Kidney glomerular epithelial cell (primary cell): ENCODE data around the gene STBD1.
"Not testable (repeated sequence)": the region's sequence is repeated elsewhere in the genome, so short reads cannot be mapped to it uniquely, and the experiment has no call there.

Source experiments
- DNase-seq: peaks from one replicate; lab custom pipeline; 2025; lab: John Stamatoyannopoulos, UW

The STBD1 gene

DNA sequence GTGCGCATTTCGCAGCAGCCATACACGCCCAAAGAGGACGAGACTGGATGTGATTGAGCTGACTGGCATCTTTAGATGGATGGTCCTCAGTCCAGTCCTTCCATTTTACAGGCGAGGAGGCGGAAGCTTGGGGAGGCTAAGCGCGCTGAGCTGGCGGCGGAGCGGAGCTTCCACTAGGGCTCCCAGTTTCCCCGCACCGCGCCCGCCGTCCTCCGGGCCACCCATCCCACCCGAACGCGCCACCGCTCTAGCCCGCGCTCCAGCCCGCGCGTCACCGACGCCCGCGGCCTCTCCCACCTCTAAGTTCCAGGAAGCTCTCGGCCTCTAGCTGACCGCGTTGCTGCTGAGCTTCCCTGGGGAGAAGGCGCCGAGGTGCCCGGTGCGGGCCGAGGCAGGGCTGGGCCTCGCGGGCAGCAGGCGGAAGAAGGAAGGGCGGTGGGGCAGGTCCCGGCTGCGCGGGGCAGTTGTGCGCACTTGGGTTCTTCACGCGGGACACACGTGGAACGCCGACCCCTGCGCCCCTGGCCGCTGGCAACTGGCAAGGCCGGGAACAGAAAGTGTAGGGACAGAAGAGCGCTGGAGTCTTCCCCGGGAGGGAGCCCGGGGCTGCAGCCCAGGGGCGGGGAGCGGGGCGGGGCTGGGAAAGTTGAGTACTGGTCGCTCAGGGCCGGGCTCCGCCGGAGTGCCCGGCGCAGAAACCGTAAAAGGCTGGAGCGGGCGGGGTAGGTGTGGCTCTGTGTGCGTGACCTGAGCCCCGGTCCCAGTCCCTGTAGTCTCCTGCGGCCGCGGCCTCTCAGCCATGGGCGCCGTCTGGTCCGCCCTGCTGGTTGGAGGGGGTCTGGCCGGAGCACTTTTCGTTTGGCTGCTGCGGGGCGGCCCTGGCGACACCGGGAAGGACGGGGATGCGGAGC, at the start of gene STBD1:
Gene STBD1 (plus strand): TSS at position 763 of the 911 bp plus-strand sequence. CDS start 37 bp downstream, at position 800.
- peak; percentile 61 for DNase-seq

DNA sequence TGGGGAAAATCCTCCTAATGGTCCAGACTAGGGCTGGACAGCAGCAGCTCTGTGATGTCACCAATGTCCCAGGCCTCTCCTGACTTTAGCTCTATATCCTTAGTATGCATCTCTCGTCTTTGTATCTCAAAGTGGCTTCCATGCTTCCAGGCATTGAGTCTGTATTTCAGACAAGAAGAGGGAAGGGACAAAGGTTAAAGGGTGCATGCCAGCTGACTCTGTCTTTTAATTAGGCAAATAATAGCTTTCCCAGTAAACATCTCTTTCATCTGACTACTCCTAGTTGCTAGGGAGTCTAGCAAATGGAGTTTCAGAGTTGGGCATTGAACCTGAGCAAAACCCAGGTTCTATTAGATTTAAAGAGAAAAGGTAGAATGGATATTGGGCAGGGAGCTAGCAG, 49.6 kb upstream of the STBD1 start:
- DNase-seq, result no peak

DNA sequence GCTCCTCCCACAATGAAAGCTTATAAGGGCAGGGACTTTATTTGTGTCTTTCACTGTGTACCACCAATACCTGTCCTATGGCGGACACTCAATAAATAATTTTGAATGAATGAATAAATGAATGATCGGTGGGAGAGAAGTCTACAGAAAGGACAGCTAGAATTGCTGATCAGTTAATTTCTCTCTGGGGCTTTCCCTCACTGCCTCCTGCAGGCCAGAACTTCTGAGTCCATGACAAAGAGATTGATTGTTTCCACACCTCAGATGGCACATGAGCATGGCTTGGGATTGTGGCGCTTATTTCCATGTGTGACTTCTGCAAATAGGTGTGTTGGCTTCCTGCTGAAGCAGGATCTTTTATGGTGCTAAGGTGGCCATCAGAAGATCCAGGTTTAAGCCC, 48.7 kb upstream of the STBD1 start:
- DNase-seq, result no peak

DNA sequence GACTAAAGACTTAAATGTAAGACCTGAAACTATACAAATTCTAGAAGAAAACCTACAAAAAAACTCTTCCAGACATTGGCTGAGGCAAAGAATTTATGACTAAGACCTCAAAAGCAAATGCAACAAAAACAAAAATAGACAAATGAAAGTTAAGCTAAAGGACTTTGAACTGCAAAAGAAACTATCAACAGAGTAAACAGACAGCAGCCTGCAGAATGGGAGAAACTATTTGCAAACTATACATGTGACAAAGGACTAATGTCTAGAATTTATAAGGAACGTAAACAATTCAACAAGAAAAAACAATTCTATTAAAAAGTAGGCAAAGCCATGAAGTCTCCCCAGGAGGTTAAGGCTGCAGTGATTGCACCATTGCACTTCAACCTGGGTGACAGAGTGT, 46.0 kb upstream of the STBD1 start:
- no peak for DNase-seq

DNA sequence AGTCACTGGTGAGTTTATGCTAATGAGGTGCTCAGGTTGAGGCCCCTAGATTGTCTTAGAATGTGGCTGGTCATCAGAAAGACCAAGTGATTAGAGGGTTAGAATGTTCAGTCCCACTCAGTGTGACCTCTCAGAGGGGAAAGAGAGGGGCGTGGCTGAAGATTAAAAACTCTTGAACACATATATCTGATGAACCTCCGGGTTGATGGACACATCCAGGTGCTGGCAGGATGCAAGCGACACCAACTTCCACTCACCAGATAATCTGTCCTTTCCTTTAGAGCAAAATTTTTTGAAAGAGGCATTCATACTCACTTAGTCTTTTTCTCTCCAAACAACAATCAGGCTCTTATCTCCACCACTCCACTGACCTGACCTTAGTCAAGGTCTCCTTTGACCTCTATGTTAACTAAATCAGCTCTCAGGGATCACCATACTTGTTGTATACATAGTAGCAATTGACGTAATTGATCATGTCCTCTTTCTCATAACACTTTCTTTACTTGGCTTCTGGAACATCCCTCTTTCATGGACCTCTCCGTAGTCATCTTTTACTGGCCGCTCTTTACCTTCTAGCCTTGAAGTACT, 40.8 kb upstream of the STBD1 start:
- DNase-seq, result no peak

DNA sequence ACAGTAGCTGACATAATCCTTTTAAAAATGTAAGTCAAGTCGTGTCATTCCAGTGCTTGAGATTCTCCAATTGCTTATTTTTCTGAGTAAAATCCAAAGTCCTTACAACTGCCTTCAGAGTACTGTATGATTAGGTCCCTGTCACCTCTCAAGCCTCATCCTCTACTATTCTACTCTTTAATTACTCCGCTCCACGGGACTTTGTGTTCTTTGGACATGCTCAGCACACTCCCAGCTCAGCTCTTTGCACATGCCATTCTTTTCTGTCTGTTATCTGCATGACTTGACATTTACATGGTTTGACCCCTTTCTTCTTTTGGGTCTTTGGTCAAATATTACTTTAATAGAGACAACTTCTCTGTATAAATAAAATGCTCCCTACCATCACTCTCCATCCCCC, 39.9 kb upstream of the STBD1 start:
- DNase-seq, result no peak

DNA sequence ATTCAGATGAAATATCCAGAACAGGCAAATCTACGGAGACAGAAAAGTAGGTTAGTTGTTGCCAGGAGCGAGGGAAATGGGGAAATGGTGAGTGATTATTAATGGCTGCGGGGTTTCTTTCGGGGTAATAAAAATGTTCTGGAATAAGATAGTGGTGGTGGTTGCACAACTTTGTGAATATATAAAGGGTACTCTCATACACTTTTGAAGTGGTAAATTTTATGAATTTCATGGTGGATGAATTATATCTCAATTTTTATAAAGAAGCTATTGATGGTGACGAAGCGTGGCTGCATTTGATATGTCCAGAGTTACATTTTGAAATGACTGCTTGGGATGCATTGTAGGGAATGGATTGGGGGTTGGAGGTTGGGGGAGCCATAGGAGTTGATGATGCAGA, 38.7 kb upstream of the STBD1 start:
- no peak for DNase-seq

DNA sequence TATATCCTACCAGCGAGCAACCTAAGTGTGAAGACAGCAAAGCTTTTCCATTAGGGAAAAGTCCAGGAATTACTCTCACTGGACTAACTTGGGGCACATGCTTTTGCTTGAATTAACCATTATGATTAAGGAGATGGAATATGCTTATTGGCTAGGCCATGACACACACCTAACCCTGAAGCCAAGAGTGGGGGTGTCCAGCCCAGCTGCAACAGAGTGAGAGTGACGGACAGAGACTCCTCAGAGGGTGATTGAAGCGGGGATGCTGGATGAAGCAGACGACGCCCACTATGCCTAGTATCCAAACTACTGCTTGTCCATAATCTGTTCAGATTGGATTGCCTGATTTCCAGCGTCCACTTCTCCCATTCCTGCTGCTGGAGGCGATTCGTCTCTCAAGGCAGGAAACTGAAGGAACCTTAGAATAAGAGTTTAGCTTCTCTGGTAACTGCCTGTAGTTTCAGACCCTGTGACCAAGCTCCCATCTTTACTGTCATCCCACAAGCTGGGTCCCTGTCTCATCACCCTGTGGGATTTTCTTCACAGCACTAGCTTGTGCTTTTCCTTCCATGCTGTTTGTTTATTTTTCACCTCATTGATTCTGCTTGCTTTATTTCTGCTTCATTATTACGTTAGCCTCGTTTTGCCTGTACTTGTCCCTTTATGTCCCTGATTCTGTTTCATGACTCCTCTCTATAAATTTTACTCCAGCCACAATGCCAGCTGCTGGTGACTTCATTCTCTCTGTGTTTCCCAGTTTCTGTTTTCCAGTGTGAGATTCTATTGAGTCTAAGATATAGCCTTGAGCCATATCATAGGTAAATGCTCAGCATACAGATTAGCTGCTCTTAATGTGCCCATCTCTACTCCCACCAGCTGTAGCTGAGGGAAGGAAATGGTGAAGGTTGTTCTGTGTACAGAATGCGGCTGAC, 36.0 kb upstream of the STBD1 start:
- DNase-seq, result no peak

DNA sequence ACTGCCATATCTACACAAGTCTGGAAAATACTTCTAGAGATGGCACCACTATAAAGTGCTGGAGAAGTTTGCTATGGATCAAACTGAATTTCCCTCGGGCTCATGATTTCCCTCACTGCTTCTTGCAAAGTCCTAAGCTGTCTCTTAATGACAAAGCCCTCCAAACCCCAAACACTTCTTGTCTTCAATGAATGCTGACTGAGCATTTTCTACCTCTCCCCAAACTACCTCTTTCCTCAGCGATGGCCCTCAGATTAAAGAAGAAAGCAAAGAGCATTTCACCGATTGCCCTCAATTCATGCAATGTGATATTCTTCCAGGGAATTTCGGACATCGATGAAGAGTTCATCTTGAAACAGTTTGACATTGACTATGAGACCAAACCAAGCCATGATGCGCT, 35.3 kb upstream of the STBD1 start:
- no peak for DNase-seq

DNA sequence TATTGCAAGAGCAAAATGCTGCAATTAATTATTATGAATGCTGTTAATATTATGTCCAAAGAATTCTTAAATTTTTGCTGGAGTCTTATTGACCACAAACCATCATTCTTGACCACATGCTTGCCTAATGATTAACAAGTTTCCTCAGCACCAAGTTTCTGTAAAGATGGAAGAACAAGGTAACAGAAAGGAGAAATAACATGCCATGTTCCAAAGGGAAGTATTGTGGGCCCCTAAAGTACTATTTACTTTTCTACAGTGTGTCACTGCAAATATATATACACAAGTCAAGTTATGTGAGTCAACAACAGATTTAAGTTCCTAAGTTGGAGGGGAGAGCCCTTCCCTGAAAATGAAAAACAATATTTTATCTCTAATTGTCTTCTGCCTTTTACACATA, 34.5 kb upstream of the STBD1 start:
- no peak for DNase-seq

DNA sequence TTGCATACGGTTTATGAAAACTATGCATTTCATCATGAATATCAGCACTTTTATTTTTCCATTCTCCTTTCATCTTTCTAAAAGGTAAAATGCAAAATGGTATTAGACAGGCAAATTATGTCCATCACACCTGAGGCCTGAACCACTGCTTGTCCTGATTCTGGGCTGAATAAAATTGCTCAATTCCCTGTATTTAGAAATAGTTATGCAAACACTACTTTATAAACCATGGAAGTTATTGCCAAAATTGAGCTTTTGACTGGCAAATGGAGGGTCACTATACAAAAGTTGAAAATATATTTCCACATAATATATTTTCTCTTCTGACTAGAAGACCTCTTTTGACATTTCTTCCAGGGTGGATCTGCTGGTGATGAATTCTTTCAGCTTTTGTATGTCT, 34.0 kb upstream of the STBD1 start:
- no peak for DNase-seq

DNA sequence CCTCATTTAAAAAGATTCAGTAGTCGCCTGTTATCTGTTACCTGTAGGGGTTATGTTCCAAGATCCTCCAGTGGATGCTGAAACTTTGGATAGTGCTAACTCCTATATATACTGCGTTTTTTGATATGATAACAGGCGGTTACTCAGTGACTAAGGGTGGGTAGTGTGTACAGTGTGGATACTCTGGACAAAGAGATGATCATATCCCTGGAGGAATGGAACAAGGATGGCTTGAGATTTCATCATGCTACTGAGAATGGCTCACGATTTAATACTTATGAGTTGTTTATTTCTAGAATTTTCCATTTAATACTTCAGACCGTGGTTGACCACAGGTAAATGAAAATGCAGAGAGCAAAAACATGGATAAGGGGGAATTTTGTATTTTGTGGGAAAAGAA, 33.5 kb upstream of the STBD1 start:
- no peak for DNase-seq

DNA sequence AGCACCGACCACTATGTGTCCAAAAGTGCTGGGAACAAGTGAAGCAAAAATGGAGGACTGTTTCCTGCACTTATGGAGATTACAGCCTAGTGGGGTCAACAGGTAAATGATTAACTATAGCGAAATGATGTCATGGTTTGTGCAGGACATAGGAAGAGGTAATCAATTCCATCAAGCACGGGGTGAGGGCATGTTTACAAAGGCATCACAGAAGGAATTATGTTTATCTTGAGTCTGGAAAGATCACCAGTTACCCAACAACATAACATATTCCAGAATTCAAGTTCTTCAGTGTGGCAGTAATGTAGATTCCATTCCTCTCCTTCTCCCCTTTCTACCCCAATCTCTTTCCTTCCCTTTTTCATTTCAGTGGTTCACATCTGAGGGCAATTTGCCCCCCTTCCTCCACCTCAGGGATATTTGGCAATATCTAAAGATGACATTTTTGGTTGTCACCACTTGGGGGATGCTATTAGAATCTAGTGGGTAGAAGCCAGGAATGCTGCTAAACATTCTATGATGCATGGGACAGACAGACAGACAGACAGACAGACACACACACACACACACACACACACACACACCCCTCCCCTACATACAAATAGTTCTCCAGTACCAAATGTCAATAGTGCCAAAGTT, 30.9 kb upstream of the STBD1 start:
- no peak for DNase-seq

DNA sequence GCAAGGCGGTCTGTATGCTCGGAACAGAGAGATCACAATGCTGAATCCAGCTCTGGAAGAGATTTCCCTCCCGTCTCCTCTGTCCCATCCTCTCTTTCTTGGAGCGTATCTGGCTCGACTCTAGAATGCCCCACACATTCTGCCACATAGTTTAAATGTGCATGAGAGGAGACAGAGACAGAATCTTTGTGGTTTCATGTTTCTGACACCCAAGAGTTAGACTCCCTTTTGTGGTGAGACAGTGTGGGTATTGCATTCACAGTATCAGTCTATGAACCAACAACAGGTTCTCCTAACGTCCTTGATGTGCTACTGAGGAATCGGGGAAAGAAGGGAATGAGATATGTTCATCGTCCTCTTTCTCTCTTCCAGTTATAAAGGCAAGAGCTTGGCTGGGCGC, 29.7 kb upstream of the STBD1 start:
- DNase-seq, result no peak

DNA sequence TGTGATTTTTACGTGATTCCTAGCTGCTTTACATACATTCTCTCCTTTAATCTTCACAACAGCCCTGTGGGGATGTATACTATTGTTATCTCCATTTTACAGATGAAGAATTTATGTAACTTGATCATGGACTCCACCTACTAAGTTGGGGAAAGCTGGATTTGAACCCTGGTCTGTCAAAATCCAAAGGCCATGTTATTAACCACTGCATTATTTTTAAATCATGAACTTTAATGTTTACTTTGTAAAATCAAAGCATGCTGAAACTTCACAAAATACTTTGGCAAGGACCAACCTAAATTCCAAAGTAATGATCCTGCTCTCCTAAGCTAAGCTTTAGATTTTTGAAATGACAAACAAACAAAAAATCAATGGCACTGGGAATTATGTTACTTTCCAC, 28.9 kb upstream of the STBD1 start:
- DNase-seq, result no peak

DNA sequence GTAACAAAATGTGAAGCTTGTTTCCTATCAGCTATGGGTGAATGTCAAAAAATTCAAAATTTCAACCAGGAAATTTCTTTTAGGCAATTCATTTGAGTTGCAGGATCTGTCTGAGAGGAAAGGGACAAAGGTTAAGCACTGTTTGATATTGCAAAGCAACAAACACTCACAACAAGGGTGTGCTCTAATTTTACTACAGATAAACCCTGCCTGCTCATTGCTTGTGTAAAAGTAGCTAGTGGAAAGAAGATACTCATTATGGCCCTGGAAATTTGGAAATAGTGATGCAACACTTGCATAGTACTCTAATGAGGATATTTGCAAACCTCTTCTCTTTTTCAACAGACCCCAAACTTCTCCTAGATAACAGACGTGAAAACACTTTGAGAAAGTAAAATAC, 27.9 kb upstream of the STBD1 start:
- DNase-seq, result no peak

DNA sequence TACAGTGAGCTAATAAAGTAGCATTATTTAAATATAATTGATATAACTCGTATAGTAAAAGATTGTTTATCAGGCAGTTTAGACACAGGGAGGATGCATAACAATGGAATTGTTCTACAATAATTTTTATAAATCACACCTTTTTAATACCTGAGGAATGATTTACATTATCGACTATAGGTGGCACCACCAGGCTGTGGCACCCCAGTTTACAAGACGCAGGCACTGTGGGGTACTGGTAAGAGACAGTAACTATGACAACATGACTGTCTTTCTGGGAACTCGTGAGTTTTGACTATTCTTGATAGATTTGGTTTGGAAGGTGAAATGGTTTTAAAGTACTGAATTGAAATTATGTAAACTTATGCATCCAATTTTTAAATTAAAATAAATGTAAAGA, 27.1 kb upstream of the STBD1 start:
- no peak for DNase-seq

DNA sequence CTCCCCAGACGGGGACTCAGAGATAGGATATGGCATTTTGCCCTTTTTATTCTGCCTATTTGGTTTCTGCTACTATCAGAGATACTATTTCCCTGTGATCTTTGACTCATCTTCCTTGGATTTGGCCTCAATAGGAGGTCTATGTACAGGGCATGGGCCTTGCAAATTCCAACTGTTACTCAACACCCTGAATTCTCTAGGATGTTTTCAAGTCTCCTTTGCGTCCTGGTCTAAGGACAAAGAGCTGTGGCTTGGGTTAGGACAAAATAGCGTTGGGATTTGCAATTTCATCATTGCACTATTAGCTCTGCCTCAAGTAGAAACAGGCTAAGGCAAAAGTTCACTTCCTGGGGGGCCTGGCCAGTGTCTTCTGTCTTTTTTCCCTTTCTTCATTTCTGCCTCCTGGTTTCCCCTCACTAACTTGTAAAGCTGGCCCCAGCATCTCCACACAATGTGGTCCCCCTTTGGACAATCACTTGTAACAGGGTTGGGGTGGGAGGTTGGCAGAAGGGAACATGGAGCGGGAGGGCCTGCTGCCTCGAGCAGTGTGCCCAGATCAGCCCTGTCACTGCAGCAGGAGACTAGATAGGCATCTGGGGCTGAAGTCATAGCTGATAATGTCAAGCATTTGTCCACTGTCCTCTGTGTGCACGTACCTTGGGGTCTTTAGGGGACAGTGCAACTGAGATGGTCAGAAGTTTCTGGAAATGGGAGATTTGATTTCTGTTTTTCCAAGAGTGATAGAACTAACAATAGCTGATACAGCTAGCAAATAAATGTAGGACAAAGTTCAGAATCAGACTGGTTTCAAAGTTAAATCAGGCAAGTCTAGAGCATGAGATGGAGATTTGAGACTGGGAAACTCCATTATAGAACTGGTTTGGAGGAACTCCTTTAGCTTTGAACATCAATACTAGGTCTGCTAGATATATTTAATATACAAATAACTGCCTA, 25.8 kb upstream of the STBD1 start:
- DNase-seq, result no peak

DNA sequence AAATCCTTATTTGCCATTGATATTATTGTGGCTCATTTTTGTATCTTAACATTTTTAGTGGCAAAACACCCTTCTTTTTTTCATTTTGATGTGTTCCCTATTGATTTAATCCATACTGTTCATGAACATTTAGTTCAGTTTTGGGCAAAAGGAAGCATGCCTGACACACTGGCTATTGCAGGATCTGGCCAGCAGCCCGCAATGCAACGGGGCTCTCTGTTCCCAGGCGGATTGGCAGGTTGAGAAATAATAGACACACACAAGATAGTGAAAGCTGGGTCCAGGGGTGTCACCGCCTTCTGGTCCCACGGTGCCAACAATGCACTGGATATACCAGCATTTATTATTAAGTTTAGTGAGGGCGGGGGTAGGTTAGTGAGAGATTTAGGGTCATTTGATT, 24.9 kb upstream of the STBD1 start:
- not testable (repeated sequence) for DNase-seq

DNA sequence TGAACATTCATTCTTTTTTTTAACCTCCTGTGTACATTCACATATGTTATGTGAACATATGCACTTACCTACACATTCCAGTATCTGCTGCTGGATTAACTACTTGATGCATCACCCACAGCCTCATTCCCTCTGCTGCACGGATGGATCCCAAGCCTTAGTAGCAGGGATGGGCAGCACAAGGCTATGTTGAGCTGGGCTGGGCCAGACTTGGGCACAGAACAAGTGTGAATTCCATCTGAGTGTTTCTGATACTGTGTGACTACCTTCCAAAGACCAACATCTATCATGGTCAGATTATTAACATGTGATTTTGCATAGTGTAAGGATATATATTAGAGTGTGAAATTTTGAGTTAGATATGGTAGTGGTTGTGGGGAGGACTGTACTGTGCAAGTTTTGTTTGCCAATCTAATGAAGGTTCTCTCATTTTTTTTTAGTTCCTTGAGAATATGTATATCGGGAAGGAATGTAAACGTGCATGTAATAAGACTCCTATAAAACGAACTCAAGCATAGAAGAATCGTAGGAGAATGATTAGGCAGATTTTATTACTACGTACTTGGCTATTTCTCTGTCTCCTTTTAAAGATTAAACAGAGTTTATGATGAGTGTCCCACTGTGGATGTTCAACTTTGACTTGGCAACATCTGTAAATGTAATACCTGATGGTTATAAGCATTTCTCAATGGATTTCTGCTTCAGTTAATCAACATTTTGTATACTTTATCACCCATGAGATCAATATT, 23.4 kb upstream of the STBD1 start:
- DNase-seq, result no peak
